NCI-H1105 treated with DMSO at 0.1 percent for 48 hours (cell line): ENCODE data around the gene TRIM33.
"Not testable (repeated sequence)": the region's sequence is repeated elsewhere in the genome, so short reads cannot be mapped to it uniquely, and the experiment has no call there.

Source experiments
- DNase-seq: peaks from one replicate; lab custom pipeline; 2025; lab: John Stamatoyannopoulos, UW

TRIM33 gene

DNA sequence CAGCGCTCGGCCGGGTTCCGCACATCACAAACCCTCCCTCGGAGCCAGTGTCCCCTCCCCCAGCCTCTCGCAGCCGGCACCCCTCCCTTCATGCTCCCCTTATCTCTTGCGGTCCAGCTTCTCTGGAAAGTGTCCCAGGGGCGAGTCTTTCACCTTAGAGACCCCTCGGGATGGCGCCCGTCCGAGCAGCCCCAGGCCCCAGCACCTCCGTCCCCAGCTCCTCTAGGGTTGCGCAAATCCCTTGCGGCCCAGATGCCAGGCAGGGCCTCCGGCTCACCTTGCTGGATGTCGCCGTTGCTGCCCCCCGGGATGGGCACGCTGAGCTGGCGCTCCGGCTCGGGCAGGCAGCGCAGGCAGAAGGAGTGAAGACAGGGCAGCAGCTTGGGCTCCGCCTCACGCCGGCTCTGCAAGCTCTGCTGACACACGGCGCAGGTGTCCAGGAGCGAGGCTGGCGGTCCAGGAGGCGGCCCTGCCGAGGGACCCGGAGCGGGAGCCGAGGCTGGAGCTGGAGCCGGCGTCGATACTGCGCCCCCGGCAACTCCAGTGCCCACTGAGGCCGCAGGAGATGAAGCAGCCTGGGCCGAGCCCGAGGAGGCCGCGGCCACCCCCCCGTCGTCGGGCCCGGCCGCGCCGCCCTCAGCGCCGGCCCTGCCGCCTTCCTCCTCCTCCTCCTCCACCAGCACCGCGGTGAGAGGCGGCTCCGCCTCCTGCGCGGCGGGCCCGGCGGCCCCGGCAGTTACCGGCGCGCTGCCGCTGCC, 550 bp downstream of the TRIM33 start:
- DNase-seq: peak; percentile 60

DNA sequence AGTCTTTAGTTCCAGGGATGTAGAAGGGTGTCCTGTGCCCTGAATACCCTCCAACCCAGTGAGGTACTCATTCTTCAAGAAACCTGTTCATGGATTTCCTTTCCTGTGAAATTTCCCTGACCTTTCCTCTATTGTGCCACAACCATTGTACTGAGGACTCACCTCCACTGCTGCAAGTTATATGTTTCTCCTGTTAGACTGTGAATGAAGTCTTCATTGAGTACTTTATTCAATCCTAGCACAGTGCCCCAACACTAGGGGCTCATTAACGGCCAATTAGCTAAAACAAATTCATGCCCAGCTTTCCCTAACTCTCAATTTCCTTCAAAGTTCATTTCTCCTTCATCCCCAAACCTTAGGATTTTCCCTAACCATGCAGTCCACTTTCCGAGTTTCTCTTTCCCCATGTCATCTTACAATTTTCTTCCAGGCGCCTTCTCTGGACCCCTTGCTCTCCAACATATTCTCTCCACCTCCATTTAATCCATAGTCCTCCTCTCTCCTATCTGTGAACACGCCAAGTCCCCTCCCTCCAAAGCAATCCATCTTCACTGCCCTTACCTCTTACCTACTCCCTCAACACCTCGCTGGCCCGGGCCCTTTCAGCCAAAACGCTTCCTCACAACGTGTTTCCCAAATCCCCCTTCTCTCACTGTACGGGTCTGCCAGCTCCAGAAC, 1.3 kb downstream of the TRIM33 start:
- peak; percentile 16 for DNase-seq

DNA sequence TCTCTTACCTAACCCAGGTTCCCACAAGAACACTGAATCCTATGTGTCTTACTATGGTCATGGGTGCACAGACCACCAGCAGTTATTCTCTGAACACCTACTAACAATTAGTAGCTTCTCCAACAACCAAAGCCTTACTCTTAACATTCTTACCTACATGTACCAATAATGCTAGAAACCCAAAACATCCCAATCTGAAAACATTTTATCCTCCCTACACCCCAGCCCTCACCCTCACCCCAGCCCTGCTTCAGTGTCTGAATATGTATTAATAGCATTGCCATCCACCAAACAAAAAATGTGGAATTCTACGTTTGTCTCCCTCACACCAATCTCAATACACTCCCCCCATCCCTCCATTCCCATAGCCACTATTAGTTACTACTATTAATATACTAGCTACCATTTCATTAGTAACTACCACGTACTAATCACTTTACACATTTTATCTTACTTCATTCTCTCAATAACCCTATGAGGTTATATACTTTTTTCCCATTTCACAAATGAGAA, 2.6 kb downstream of the TRIM33 start:
- DNase-seq: no peak

DNA sequence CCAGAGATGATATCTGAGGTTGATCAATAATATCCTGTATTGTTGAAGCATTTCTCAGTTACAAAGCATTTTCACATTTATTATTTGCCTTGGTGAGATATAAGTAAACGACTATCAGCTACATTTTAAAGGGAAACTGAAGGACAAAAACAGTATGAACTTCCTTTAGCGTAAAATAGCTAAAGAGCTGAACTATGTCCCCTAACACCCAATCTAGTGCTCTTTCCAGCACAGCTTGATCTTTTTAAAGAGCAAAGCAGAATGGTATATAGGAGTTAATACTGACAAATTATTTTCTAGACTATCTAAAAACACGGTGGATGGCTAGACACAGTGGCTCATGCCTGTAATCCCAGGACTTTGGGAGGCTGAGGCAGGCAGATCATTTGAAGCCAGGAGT, 3.5 kb downstream of the TRIM33 start:
- no peak for DNase-seq

DNA sequence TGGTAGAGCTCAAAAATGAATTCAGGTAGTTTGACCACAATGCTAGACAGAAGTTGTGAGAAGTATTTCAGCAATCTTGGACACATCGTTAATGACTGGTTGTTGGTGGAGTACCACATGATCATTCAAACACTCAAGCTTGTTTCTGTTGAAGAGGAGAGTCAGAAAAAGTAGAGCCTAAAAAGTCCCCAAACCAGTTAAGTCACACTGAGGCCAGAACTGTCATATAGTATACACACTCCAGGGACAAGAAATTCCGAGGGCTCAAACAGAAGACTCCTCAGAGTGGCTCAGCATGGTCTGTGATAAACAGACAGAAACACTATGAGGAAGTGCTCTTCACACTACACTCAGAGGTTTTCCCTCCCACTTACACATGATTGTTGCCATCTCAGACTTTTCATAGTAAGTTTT, 5.8 kb downstream of the TRIM33 start:
- DNase-seq: no peak

DNA sequence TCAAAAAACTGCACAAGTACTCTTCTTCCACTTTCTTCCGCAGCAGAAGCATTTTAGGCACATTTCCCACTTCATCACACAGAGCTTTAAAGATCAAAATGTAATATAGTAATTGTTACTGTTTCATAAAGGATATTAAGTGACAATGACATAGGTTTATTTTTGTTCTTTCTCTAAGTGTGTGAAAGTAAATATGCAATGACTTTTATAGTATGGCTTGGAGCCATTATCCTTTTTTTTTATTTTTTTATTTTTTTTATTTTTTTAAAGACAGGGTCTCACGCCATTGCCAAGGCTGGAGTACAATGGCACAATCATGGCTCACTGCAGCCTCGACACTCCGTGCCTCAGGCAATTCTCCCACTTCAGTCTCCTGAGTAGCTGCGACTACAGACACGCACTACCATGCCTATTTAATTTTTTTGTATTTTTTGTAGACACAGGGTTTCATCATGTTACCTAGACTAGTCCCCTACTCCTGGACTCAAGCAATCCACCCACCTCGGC, 7.0 kb downstream of the TRIM33 start:
- DNase-seq: no peak

DNA sequence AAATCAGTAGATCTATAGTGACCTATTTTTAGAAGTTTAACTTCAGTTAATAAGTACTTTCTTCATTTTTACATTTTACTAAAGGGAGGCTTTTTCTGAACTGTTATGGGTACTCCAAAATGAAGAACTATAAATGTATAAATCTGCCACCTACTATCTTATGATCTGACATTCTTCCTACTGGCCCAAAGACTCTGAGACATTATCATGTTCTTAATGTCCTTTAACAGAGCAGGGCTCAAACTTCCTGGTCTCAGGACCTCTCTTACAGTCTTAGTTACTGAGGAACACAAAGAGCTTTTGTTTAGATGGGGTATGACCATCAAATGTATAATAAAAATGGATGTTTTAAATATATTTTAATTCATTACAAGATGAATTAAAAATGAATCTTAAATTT, 8.9 kb downstream of the TRIM33 start:
- no peak for DNase-seq

DNA sequence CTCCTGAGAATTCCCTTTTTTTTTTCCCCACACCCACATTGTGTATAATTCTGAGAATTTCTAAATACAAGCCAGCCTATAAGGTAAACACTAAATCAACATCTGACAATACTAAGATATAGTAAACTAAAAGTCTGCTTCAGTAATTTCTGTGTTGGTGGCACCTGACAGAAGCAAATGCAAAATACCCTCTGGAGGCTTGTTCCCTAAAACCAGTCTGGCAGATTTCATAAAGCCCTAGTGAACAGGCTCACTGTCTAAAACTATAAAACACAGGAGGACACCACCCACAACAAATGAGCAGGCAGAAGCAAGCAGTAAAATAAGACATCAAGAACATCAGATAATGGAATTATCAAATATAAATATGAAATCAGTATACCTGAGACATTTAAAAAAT, 11.5 kb downstream of the TRIM33 start:
- no peak for DNase-seq

DNA sequence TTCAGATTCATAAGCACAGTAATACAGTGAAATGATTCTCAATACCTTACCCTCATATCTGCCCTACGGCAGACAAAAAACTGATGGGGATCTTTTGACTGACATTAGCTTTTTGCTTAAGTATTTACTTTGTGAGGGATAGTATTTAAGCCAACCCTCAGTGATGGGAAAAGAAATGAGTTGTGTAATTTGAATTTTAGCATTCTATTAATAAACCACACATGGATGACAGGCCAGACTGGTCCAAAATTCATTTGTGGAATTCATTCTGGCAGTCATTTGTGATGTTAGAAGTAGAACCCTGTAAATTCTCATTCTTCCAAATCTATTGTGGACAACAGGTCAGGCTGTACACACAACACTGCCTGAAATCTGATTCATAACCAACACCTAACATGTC, 14.9 kb downstream of the TRIM33 start:
- no peak for DNase-seq

DNA sequence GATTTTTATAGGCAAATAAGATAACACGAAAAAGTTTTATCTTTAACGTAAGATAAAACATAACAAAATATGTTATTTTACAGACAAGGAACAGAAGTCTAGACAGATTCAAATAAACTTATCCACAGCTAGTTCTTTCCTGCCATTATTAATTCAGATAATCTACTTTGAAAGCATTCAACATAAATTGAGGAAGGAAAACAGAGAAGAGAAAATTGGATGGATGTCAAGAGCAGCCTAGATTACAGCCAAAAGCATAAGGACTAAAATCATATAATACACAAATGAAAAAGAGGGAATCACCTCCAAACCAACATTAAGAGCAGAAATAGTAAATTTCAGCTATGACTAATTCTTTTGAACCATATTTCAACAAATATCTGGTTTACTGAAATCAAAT, 15.5 kb downstream of the TRIM33 start:
- no peak for DNase-seq

DNA sequence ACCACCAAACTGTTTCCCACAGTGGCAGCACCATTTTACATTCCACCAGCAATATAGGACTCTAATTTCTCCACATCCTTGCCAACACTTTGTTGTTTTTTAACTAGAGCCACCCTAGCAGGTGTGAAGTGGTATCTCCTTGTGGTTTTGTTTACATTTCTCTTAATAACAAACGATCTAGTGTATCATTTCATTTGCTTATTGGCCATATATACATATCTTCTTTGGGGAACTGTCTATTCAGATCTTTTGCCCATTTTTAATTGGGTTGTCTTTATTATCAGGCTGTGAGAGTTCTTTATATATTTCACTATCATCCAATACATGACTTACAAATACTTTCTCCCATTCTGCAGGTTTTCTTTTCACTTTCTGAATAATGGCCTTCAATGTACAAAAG, 18.0 kb downstream of the TRIM33 start:
- DNase-seq: no peak

DNA sequence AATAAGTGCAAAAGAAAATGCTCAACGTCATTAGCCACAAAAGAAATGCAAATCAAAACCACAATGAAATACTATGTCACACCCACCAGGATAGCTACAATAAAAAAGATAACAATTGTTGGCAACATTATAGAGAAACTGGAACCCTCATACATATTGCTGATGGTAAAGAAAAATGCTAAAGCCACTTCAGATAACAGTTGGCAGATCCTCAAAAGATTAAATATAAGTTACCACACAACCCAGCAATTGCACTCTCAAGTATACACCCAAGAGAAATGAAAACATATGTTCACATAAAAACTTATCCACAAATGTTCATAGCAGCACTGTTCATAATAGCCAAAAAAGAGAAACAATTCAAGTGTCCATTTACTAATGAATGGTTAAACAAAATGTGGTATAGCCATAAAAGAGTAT, 20.7 kb downstream of the TRIM33 start:
- peak; percentile 9 for DNase-seq

DNA sequence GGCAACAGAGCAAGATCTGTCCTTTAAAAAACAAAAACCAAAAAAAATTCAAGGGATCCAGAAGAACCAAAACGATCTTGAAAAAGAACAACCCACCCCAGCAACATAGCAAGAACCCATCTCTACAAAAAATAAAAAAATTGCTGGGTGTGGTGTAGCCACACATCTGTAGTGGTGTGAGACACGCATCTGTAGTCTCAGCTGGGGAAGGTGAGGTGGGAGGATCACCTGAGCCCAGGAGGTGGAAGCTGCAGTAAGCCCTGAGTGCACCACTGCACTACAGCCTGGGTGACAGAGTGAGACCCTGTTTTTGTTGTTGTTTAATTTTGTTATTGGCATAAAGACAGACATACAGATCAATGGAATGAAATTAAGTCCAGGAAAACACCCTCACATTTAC, 22.3 kb downstream of the TRIM33 start:
- DNase-seq: no peak

DNA sequence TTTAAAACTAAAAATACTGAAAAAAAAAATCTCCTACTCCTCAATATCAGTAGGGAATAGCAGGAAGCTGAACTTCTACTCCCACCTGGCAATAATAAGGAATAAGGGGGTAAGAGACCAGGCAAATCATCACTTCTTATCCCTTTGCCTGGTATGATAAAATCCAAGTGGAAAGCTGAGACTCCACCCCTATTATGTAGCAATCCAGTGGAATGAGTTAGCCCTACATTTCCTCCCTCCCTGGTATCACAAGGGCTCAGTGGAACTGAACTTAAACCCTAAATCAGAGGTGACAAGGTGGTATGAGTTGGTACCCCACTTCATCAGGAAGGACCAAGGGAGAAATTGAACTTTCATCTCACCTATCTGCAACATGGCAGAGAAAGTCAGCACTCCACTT, 25.7 kb downstream of the TRIM33 start:
- no peak for DNase-seq

DNA sequence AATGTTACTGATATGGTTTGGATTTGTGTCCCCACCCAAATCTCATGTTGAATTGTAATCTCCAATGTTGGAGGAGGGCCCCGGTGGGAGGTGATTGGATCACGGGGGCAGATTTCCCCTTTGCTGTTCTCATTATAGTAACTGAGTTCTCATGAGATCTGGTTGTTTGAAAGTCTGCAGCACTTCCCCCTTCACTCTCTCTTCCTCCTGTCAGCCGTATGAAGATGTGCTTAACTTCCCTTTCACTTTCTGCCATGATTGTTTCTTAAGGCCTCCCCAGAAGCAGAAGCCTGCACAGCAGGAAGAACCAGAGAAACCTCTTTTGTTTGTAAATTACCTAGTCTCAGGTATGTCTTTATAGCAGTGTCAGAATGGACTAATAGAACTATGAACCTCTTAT, 28.4 kb downstream of the TRIM33 start:
- no peak for DNase-seq

DNA sequence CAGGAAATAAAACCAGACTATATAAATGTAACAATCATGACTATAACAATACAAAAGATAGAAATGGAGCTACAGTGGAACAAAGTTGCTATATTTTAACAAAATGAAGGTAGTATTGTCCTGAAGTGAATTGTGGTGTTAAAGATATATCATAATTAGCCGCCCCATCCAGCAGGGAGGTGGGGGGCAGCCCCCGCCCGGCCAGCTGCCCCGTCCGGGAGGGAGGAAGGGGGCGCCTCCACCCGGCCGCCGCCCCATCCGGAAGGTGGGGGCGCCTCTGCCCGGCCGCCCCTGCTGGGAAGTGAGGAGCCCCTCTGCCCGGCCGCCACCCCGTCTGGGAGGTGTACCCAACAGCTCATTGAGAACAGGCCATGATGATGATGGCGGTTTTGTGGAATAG, 31.4 kb downstream of the TRIM33 start:
- DNase-seq: not testable (repeated sequence)

DNA sequence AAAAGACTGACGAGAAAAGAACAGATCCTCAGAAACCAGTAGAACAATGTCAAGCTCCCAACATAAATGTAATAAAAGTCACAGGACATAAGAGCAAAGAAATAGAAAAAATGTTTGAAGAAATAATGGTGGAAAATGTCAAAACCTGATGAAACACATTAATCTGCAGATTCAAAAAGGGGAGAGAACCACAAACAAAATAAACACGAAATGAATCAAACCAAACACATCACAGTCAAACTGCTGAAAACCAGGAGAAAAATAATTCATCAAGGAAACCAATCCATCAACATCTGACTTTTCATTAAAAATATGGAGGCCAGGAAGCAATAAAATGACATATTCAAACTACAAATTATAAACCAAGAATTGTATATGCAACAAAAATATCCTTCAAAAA, 31.9 kb downstream of the TRIM33 start:
- DNase-seq: no peak

DNA sequence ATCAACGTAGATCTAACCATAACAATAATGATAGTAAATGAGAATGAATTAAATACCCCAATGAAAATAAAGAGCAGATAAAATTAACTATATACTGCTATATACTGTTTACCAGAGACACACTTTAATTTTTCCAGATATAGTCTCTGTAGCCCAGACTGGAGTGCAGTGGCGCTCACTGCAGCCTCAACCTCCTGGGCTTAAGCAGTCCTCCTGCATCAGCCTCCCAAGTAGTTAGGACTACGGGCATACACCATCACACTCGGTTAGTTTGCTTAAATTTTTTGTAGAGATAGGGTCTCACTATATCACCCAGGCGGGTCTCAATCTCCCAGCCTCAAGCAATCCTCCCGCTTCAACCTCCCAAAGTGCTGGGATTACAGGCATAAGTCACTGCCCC, 37.2 kb downstream of the TRIM33 start:
- DNase-seq: no peak

DNA sequence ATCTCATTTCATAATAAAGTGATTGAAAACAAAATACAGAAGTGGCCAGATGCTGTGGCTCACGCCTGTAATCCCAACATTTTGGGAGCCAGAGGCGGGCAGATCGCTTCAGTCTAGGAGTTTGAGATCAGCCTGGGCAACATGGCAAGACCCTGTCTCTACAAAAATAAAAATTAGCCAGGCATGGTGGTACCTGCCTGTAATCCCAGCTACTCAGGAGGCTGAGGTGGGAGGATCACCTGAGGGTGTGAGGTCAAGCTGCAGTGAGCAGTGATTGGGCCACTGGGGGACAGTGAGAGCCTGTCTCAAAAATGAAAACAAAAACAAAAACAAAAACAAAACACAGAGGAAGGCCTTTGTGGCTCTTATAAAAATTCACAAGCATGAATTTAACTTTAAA, 38.6 kb downstream of the TRIM33 start:
- no peak for DNase-seq

DNA sequence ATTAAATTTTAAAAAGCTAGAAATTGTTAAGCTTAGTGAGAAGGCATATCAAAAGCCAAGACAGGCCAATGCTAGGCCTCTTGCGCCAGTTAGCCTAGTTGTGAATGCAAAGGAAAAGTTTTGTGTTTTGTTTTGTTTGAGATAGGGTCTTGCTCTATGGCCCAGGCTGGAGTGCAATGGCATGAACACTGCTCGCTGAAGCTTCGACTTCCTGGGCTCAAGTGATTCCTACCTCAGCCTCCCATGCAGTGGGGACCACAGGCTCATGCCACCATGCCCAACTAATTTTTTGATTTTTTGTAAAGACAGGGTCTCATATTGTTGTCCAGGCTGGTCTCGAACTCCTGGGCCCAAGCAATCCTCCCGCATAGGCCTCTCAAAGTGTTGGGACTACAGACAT, 40.3 kb downstream of the TRIM33 start:
- no peak for DNase-seq

DNA sequence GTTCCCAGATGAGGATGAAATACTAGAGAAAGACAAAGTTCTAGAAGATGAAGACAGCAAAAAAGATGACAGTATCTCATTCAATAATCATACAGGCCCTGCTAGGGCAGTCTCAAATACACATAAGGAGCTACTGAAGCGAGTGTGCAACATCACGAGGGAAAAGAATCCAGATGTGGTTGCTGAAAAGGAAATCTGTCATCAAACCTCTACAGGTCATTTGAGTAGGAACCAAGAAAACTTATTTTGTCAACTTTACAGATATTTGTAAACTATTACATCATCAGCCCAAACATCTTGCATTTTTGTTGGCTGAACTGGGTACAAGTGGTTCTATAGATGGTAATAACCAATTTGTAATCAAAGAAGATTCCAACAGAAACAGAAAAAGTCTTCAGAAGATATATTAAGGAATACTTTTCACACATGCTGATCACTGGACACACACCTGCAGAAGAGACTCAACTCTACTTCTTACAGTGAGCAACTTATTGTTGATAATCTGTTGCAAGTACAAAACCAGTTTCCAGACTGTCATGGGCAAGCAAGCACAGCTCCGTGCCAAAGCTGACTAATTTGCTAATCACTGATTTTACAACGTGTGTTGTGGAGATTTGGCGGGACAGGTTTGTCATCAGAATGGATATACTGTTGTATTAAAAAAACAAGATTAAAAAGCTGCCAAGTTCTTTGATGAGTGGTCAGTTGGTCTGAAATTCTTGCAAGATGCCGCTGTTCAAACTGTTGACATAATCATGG, 42.1 kb downstream of the TRIM33 start:
- no peak for DNase-seq

DNA sequence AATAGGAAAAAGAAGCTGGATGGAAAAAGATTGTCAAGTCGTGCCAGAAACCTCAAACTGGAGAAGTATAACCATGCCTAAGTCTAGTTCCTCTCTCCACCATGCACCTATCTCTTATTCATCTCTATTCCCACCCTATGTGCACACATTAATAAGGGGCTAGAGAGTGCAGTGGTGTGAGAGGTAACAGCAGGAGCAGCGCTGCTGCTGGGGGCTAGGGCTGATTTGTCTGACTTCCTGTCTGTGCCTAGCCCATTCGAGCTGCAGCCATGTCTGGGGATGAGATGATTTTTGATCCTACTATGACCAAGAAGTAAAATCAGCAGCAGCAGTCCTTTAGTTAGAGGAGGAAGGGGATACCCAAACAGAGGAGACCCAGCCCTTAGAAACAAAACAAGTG, 43.0 kb downstream of the TRIM33 start:
- no peak for DNase-seq

DNA sequence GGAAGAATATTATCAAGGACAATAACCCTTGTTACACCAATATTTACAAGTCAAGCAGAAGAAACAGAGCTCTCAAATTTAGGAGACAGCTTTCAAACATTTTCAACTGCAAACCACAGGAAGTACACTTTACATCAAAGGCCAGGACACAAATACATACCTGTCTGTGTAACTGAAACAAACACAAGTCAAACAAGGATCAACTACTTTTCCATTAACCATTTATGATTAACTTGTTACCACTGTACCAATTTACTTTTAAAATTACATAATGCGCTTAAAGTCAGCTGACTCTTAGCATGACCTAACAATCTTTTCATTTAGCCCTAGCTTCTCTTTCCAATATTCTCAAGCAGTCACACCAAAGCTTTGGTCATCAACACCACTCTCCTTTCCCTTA, 43.5 kb downstream of the TRIM33 start:
- DNase-seq: no peak
